K562 (cell line): ENCODE data around the gene CCDC50. TPM values are rescaled to one million over a fixed set of nuclear protein-coding genes. Genes with fewer than 3 reads are reported as not detected.

Experiments
- ATAC-seq: fragments of 200-7000 bp; cut with Tn5 transposase; 3 replicates; pipeline ENCODE4 v1.9.1; 2020; ENCODE audit warnings: moderate library complexity
- BruUV-seq: library from RNA; stranded (reverse); fragments of 400-500 nt; replicated peaks from 2 replicates; lab custom pipeline; 2021; lab: Mats Ljungman, UMichigan
- CTCF ChIA-PET: fragments of 300-600 bp; formaldehyde crosslinking; extraction: SDS; loops from one replicate; lab custom pipeline; 2021; ENCODE audit warnings: low intra/inter-chr PET ratio; lab: Yijun Ruan, JAX
- POLR2A ChIA-PET: fragments of 300-600, 350-650 bp; sonication (Branson Sonifier 250); formaldehyde crosslinking; extraction: SDS; loops from one replicate; lab custom pipeline; 2021; ENCODE audit warnings: antibody characterized with exemption, inconsistent platforms; lab: Yijun Ruan, JAX
- DNase-seq, 4 experiments: peaks; one replicate each; pipeline versions ENCODE4 v3.0.0 to v3.0.0-alpha.2; 2011 to 2018; ENCODE audit warnings: low spot score in 3 of 4, mixed read lengths in 3 of 4; ENCODE audit errors: extremely low read depth in 1 of 4
- FAIRE-seq: peaks from 2 replicates; lab custom pipeline; 2011; peaks lifted over from hg19 to GRCh38; lab: Jason Lieb, UNC
- H2AFZ ChIP-seq: 2 replicates; pipeline ENCODE4 v1.6.0; 2011; ENCODE audit warnings: low read depth, low read length, control low read depth, inconsistent platforms
- H3K27ac ChIP-seq: fragments of 200-600 bp; 3 replicates; pipeline ENCODE4 v1.8.0; 2011; ENCODE audit warnings: low read depth, mild to moderate bottlenecking, control low read depth, inconsistent platforms, low read length, moderate library complexity, mixed read lengths; ENCODE audit errors: extremely low read depth
- H3K27me3 ChIP-seq, 2 experiments: fragments of 300-600 bp in 1 of 2; 2 replicates in 1 of 2; 3 replicates in 1 of 2; pipeline versions ENCODE4 v1.6.0 to v1.8.0; 2011; ENCODE audit warnings: inconsistent platforms in 2 of 2, low read length in 2 of 2, mild to moderate bottlenecking in 1 of 2, mixed read lengths in 1 of 2, moderate library complexity in 1 of 2; ENCODE audit not compliant: control insufficient read depth in 2 of 2, insufficient read depth in 2 of 2
- H3K36me3 ChIP-seq: fragments of 300-600 bp; 3 replicates; pipeline ENCODE4 v1.8.0; 2011; ENCODE audit warnings: mild to moderate bottlenecking, low read length, inconsistent platforms; ENCODE audit not compliant: control insufficient read depth, insufficient read depth
- H3K4me1 ChIP-seq, 2 experiments: fragments of 200-600 bp in 1 of 2; replicated peaks in 1 of 2; 2 replicates in 1 of 2; 3 replicates in 1 of 2; pipeline versions ENCODE4 v1.5.1 to v1.8.0; 2011; ENCODE audit warnings: inconsistent platforms in 2 of 2, low read length in 2 of 2, mild to moderate bottlenecking in 1 of 2, mixed read lengths in 1 of 2, moderate library complexity in 1 of 2; ENCODE audit not compliant: control insufficient read depth in 2 of 2, insufficient read depth in 2 of 2
- H3K4me2 ChIP-seq: 2 replicates; pipeline ENCODE4 v1.6.1; 2011; ENCODE audit warnings: low read length, control low read depth, inconsistent platforms, mixed read lengths; ENCODE audit not compliant: insufficient read depth
- H3K4me3 ChIP-seq: fragments of 200-600 bp; sonication (generic), shearing (Covaris generic); 2 replicates; pipeline ENCODE4 v1.5.1; 2016; ENCODE audit warnings: control low read depth, inconsistent platforms
- H3K79me2 ChIP-seq: fragments of 200-600 bp; 3 replicates; pipeline ENCODE4 v1.8.0; 2011; ENCODE audit warnings: low read length, inconsistent platforms; ENCODE audit not compliant: control insufficient read depth, insufficient read depth
- H3K9ac ChIP-seq, 2 experiments: 2 replicates each; pipeline versions ENCODE4 v1.6.0 to v1.6.1; 2011; ENCODE audit warnings: low read depth in 2 of 2, low read length in 2 of 2, control low read depth in 1 of 2, inconsistent platforms in 1 of 2, mild to moderate bottlenecking in 1 of 2, mixed read lengths in 1 of 2; ENCODE audit not compliant: insufficient read depth in 1 of 2
- H3K9me1 ChIP-seq: one replicate; pipeline ENCODE4 v1.6.0; 2011; ENCODE audit warnings: inconsistent platforms, mild to moderate bottlenecking, low read length, moderate library complexity; ENCODE audit not compliant: control insufficient read depth, insufficient read depth
- H3K9me3 ChIP-seq: replicated peaks from 2 replicates; pipeline ENCODE4 v1.5.1; 2011; ENCODE audit warnings: low read depth, low read length, inconsistent platforms; ENCODE audit not compliant: control insufficient read depth, insufficient read depth
- H4K20me1 ChIP-seq: replicated peaks from 2 replicates; pipeline ENCODE4 v1.6.1; 2011; ENCODE audit warnings: low read length, inconsistent platforms, mixed read lengths; ENCODE audit not compliant: control insufficient read depth, insufficient read depth
- ARHGAP35 ChIP-seq: fragments of 450-650 bp; IDR thresholded peaks from 2 replicates; pipeline ENCODE4 v1.6.1; 2018; ENCODE audit not compliant: partially characterized antibody
- SRSF7 ChIP-seq: fragments of 200-400 bp; formaldehyde crosslinking; optimal IDR thresholded peaks from 2 replicates; pipeline ENCODE3; 2017; ENCODE audit warnings: mild to moderate bottlenecking, low read depth, low read length
- STAT5B ChIP-seq: fragments of 250-450 bp; sonication (Bioruptor Pico); IDR thresholded peaks from 2 replicates; pipeline ENCODE4 v1.8.0; 2021; ENCODE audit warnings: mild to moderate bottlenecking, inconsistent platforms
- ZNF224 ChIP-seq: sonication (generic); formaldehyde crosslinking; IDR thresholded peaks from 2 replicates; pipeline ENCODE4 v1.8.0; 2022; ENCODE audit warnings: mild to moderate bottlenecking, missing genetic modification reagents
- ZNF395 ChIP-seq: fragments of 200-800 bp; sonication (Bioruptor generic); IDR thresholded peaks from 2 replicates; pipeline ENCODE4 v1.6.1; 2017; ENCODE audit warnings: missing genetic modification characterization, missing compliant biosample characterization
- WGBS: fragments of 100-300 bp; shearing (Covaris generic); methylation state at CpG from one replicate; pipeline ENCODE4 v1.1.6; 2016; ENCODE audit warnings: low coverage, mixed read lengths; ENCODE audit not compliant: insufficient coverage; ENCODE audit errors: missing lambda C conversion rate; 5-methylcytosine and 5-hydroxymethylcytosine counted together
- in situ Hi-C: fragments of 300-500 bp; cut with MboI; formaldehyde crosslinking; loops from 4 replicates; pipeline ENCODE4 v1.15.0; 2018; ENCODE audit warnings: inconsistent platforms, mixed read lengths
- intact Hi-C: fragments of 100-400 bp; cut with micrococcal nuclease; formaldehyde crosslinking; loops from 2 replicates; pipeline ENCODE4 v1.14.2; 2022
- polyA plus RNA-seq, 8 experiments: library from polyadenylated mRNA; depleted of rRNA in 4 of 8; stranded (reverse) in 5 of 8; unstranded in 3 of 8; fragments of >200 nt; fragmentation: Nextera tagmentation in 2 of 8; fragmentation: Illumina TruSeq in 1 of 8; extraction: Ambion mirVana in 2 of 8; extraction: Trizol in 1 of 8; gene quantifications; 2 replicates each; pipeline versions ENCODE4 v1.2.1 to v1.2.3, GENCODE V29; 2011 to 2014; ENCODE audit warnings: inconsistent platforms in 1 of 8, missing spikeins in 1 of 8
- total RNA-seq, 7 experiments: library from RNA; depleted of rRNA in 6 of 7; stranded (reverse); fragments of >200 nt in 6 of 7; fragmentation: Illumina TruSeq in 2 of 7; extraction: Trizol in 2 of 7; gene quantifications; 2 replicates each; pipeline versions ENCODE4 v1.2.1 to v1.2.3, GENCODE V29; 2011 to 2021; ENCODE audit warnings: low replicate concordance in 1 of 7

CCDC50 gene
- total and polyA plus RNA-seq, 9 of the 15 experiments (the other 6 are each of a cell fraction or from before 2014, with no cell fraction given), result 8.4 to 63.4 (median 40.4) TPM

- Histone ChIP-seq H3K79me2 (no peaks in the 10 kb centered on the region), H3K9me3 (no peaks in the 10 kb centered on the region), H4K20me1 (no peaks in the 10 kb centered on the region), H3K27ac (no peak overlapping the region), H3K4me1 (no peaks in the 10 kb centered on the region; a peak in 1 of 5 replicates), H3K4me2 (no peak overlapping the region), H3K9ac (no peak overlapping the region), H3K4me3 (no peak overlapping the region), H3K9me1 (no peaks in the 10 kb centered on the region), H3K36me3 (peaks cover 68% of the 10 kb centered on the region), H2AFZ (no peak overlapping the region), H3K27me3 (no peaks in the 10 kb centered on the region)
- no TSS peak for BruUV-seq
- no peak for DNase-seq
- intact Hi-C loops (no loop called here), in situ Hi-C loops (no loop called here)
- no peak for TF ChIP-seq ZNF224
- TF ChIP-seq ARHGAP35, result no peak
- TF ChIP-seq SRSF7, result no peak
- TF ChIP-seq STAT5B (CRISPR knock-in tag), result no peak
- no peak for TF ChIP-seq ZNF395 (CRISPR knock-in tag)
- POLR2A ChIA-PET, result interaction anchor here (0.7 to 1.2 kb wide), 3 partner anchors 13 to 25 kb away, joined by 3 to 4 read pairs (median 3); no protein-coding TSS in a partner anchor
- FAIRE-seq, result peak; percentile 6
- WGBS, result 100% methylated on average over 1 of the region's 1 CpG
- no peak for ATAC-seq
- CTCF ChIA-PET, result no interaction called here
Measured at GRCh38 chr3:191361456-191361855, 32.3 kb downstream of the CCDC50 start.
